ENCODE data around the gene MEGF6. TPM values are rescaled to one million over a fixed set of nuclear protein-coding genes. Genes with fewer than 3 reads are reported as not detected.

The MEGF6 gene
- total and polyA plus RNA-seq, 9 of the 15 experiments (the other 6 are each of a cell fraction or from before 2014, with no cell fraction given) = 0.03 to 1.7 (median 0.24) TPM; not detected in 3

- TF ChIP-seq EWSR1 (IDR thresholded peaks at IDR 0.05; ENCODE audit: borderline replicate concordance, low read depth, partially characterized antibody) (no peak), EGR1 (conservative IDR thresholded peaks at IDR 0.05) (peak; percentile 90), SAFB (IDR thresholded peaks at IDR 0.05; ENCODE audit: borderline replicate concordance, low read depth, low read length) (peak; percentile 66; the same call in 1 of the 2 replicates)
- H3K27ac ChIP-seq (ENCODE audit: extremely low read depth, low read depth, low read length) = no peak overlapping the region
- ChIA-PET POLR2A (no interaction called here), CTCF (ENCODE audit: low intra/inter-chr PET ratio) (interaction anchor here (2.2 kb wide), 1 partner anchor 17 kb away, joined by 13 read pairs; the partner anchor contains the start of gene ARHGEF16)
- H3K79me2 ChIP-seq (ENCODE audit: control insufficient read depth, insufficient read depth, low read length) = no peaks in the 10 kb centered on the region
- peaks cover 4% of the 10 kb centered on the region for H3K9me1 ChIP-seq (ENCODE audit: control insufficient read depth, insufficient read depth, low read length)
- H3K4me2 ChIP-seq (ENCODE audit: insufficient read depth, low read length) = no peak overlapping the region
- no peaks in the 10 kb centered on the region for H3K9me3 ChIP-seq (replicated peaks; ENCODE audit: control insufficient read depth, insufficient read depth, low read depth, low read length)
- ATAC-seq (no peak), DNase-seq (ENCODE audit: extremely low read depth in 1 of 4, low spot score in 3 of 4) (no peak), FAIRE-seq (no peak)
- in situ Hi-C loops (cut with MboI) (no loop called here), intact Hi-C loops (cut with micrococcal nuclease) (no loop called here)
- no peak overlapping the region for H3K9ac ChIP-seq (ENCODE audit: insufficient read depth in 1 of 2, low read depth in 2 of 2, low read length in 2 of 2)
- H2AFZ ChIP-seq (ENCODE audit: low read depth, low read length) = no peak overlapping the region
- no peak overlapping the region for H3K4me3 ChIP-seq
- WGBS (ENCODE audit: insufficient coverage, low coverage, missing lambda C conversion rate) = 10% methylated on average over 20 of the region's 22 CpGs
- no peaks in the 10 kb centered on the region for H3K36me3 ChIP-seq (ENCODE audit: control insufficient read depth, insufficient read depth, low read length)
- H3K27me3 ChIP-seq (ENCODE audit: control insufficient read depth in 2 of 2, insufficient read depth in 2 of 2, low read length in 2 of 2) = peaks cover 9 to 56% of the 10 kb centered on the region in 2 experiments; a peak in 4 of 5 replicates
- H3K4me1 ChIP-seq (replicated peaks in 1 of 2; ENCODE audit: control insufficient read depth in 2 of 2, insufficient read depth in 2 of 2, low read length in 2 of 2) = peaks cover 0 to 53% of the 10 kb centered on the region in 2 experiments; a peak in 3 of 5 replicates
- no TSS peak for BruUV-seq (replicated peaks)
- peaks cover 13% of the 10 kb centered on the region for H4K20me1 ChIP-seq (replicated peaks; ENCODE audit: control insufficient read depth, insufficient read depth, low read length)
These were observed 140.5 kb downstream of the MEGF6 start for GRCh38 chr1:3470650-3471355.

All from K562 (cell line).